ENCODE results near the gene CRTC2. TPM values are rescaled to one million over a fixed set of nuclear protein-coding genes. Genes with fewer than 3 reads are reported as not detected.
A peak's percentile ranks its signal among the peaks of the same experiment; 100 is the strongest.

CRTC2 gene
- total and polyA plus RNA-seq, 2 experiments from 2014 or later = 10.6 to 20.7 TPM

DNA sequence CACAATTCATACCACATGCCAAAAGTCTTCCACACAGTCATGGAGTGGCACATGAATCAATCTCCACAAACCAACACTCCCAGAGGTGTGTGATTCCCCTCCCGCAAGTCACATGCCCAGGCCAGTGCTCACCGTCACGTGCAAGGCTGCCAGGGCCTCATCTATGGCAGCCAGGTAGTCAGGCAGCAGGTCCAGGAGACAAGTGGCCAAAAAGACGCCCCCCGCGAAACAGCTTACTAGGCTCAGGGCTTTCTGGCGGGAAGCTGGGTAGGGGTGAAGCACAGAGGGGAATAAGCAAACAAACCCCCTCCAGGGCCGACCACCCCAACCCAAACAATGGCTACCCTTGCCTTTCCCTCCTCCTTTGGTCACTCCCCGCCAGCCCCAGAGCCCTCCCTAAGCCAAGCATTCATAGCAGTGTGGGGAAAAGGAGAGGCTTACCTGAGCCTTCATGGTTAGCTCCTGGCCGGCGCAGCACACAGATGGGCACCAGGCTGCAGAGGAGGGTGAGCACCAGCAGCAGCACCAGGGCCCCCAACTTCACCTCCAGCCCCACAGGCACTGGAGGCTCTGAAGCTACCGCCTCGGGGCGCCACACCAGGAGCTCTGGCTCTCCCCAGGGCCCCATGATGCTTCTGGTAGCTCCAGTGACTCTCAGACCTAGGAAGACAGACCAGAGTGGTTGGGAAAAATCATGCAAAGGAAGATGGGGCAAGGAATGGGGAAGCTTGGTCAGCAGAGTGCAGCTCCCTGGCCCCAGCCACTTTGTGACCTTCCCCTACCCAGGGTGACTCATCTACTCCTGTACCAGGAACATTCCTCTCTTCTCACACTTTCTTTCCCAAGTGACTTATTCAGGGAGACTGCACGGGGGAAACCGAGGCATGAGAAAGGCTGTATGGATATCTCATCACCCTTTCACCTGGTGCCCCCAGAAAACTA, 3.9 kb upstream of the CRTC2 start:
- peaks cover 7% of the 10 kb centered on the region; the same call in 2 of the 3 replicates for H3K9me3 Mint-ChIP-seq
- Histone ChIP-seq H3K9me2 (ENCODE audit: insufficient read depth) (no peaks in the 10 kb centered on the region), H3K27ac (ENCODE audit: low read depth) (peak overlapping the region; percentile 100), H3K79me2 (replicated peaks; ENCODE audit: insufficient read depth) (peaks cover 53% of the 10 kb centered on the region), H3K4me3 (peak overlapping the region; percentile 83), H4K20me1 (replicated peaks; ENCODE audit: insufficient read depth) (peaks cover 3% of the 10 kb centered on the region), H2AFZ (no peak overlapping the region), H3K27me3 (ENCODE audit: insufficient read depth) (no peaks in the 10 kb centered on the region), H3K4me2 (peak overlapping the region; percentile 97), H3K36me3 (ENCODE audit: insufficient read depth) (peaks cover 14% of the 10 kb centered on the region), H3K4me1 (ENCODE audit: insufficient read depth) (peaks cover 41% of the 10 kb centered on the region), H3F3A (replicated peaks; ENCODE audit: low read depth) (peaks cover 52% of the 10 kb centered on the region)
- TF ChIP-seq ETS1 (IDR thresholded peaks at IDR 0.05) (0 out of 2 replicates have a peak, but pooled peaks have one; percentile 6), CREB1 (CRISPR knock-in tag; IDR thresholded peaks at IDR 0.05; ENCODE audit: low read depth) (no peak)
- DNase-seq (ENCODE audit: low spot score) = peak; percentile 32
- H3K27me3 Mint-ChIP-seq (ENCODE audit: insufficient read depth, low read depth, poor library complexity) = peaks cover 29% of the 10 kb centered on the region
- H3K27ac Mint-ChIP-seq = peak overlapping the region; percentile 96
- peak overlapping the region; percentile 81 for H3K4me3 Mint-ChIP-seq
- H3K36me3 Mint-ChIP-seq (ENCODE audit: low read depth) = peaks cover 54% of the 10 kb centered on the region
- no peak for ATAC-seq
- H3K4me1 Mint-ChIP-seq = peaks cover 44% of the 10 kb centered on the region

GRCh38 chr1:153961421-153961820, 3.0 kb upstream of the CRTC2 start:
- peaks cover 46% of the 10 kb centered on the region for H3K4me1 ChIP-seq (ENCODE audit: insufficient read depth)
- TF ChIP-seq JUNB (IDR thresholded peaks at IDR 0.05; ENCODE audit: unreplicated experiment) (no peak), ETS1 (IDR thresholded peaks at IDR 0.05) (no peak), ZNF331 (CRISPR knock-in tag; IDR thresholded peaks at IDR 0.05; ENCODE audit: low read depth) (no peak), ZNF462 (CRISPR knock-in tag; IDR thresholded peaks at IDR 0.05) (no peak), EZH2 (IDR thresholded peaks at IDR 0.05; ENCODE audit: low read depth, unreplicated experiment) (no peak), ZNF114 (CRISPR knock-in tag; IDR thresholded peaks at IDR 0.05) (no peak), POLR2AphosphoS5 (IDR thresholded peaks at IDR 0.05; ENCODE audit: low read depth) (no peak), NANOG (IDR thresholded peaks at IDR 0.05; ENCODE audit: borderline replicate concordance) (no peak), CREB1 (CRISPR knock-in tag; IDR thresholded peaks at IDR 0.05; ENCODE audit: low read depth) (no peak), STAT1 (IDR thresholded peaks at IDR 0.05; ENCODE audit: unreplicated experiment) (no peak)

More at GRCh38 chr1:153961421-153961820, 3.0 kb upstream of the CRTC2 start:
- peaks cover 14% of the 10 kb centered on the region for H3K36me3 ChIP-seq (ENCODE audit: insufficient read depth)
- H3K4me3 ChIP-seq = peak overlapping the region; percentile 83
- H3K9me2 ChIP-seq (ENCODE audit: insufficient read depth) = no peaks in the 10 kb centered on the region
- ATAC-seq (no peak), DNase-seq (ENCODE audit: low spot score) (no peak)
- H3K4me2 ChIP-seq = peak overlapping the region; percentile 97
- H3K27me3 Mint-ChIP-seq (ENCODE audit: insufficient read depth, low read depth, poor library complexity) = peaks cover 26% of the 10 kb centered on the region
- H4K20me1 ChIP-seq (replicated peaks; ENCODE audit: insufficient read depth) = peaks cover 9% of the 10 kb centered on the region
- H3K9me3 Mint-ChIP-seq = peaks cover 7% of the 10 kb centered on the region; the same call in 2 of the 3 replicates
- peaks cover 62% of the 10 kb centered on the region for H3K79me2 ChIP-seq (replicated peaks; ENCODE audit: insufficient read depth)
- no peak overlapping the region for H2AFZ ChIP-seq
- peaks cover 51% of the 10 kb centered on the region for H3K4me1 Mint-ChIP-seq
- H3K27me3 ChIP-seq (ENCODE audit: insufficient read depth) = no peaks in the 10 kb centered on the region
- peaks cover 49% of the 10 kb centered on the region for H3F3A ChIP-seq (replicated peaks; ENCODE audit: low read depth)
- H3K27ac Mint-ChIP-seq = peak overlapping the region; percentile 96
- H3K27ac ChIP-seq (ENCODE audit: low read depth) = peak overlapping the region; percentile 80
- H3K36me3 Mint-ChIP-seq (ENCODE audit: low read depth) = peaks cover 49% of the 10 kb centered on the region
- peak overlapping the region; percentile 81 for H3K4me3 Mint-ChIP-seq
